ENCODE results near the gene EFCAB5. TPM values are rescaled to one million over a fixed set of nuclear protein-coding genes. Genes with fewer than 3 reads are reported as not detected.

EFCAB5 gene
- total RNA-seq, 1 experiment from 2014 or later, result 0.96 TPM

GRCh38 chr17:30095507-30096244 is 154.2 kb downstream of the EFCAB5 start:
- H3K4me1 Mint-ChIP-seq (ENCODE audit: insufficient read depth, unreplicated experiment), result peaks cover 14% of the 10 kb centered on the region
- H3K36me3 Mint-ChIP-seq (ENCODE audit: insufficient read depth, unreplicated experiment), result no peaks in the 10 kb centered on the region
- TF ChIP-seq, protein P1, sequence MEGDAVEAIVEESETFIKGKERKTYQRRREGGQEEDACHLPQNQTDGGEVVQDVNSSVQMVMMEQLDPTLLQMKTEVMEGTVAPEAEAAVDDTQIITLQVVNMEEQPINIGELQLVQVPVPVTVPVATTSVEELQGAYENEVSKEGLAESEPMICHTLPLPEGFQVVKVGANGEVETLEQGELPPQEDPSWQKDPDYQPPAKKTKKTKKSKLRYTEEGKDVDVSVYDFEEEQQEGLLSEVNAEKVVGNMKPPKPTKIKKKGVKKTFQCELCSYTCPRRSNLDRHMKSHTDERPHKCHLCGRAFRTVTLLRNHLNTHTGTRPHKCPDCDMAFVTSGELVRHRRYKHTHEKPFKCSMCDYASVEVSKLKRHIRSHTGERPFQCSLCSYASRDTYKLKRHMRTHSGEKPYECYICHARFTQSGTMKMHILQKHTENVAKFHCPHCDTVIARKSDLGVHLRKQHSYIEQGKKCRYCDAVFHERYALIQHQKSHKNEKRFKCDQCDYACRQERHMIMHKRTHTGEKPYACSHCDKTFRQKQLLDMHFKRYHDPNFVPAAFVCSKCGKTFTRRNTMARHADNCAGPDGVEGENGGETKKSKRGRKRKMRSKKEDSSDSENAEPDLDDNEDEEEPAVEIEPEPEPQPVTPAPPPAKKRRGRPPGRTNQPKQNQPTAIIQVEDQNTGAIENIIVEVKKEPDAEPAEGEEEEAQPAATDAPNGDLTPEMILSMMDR (IDR thresholded peaks at IDR 0.05; ENCODE audit: unreplicated experiment), result peak; percentile 31
- no peaks in the 10 kb centered on the region for H3K9me3 Mint-ChIP-seq (ENCODE audit: unreplicated experiment)
- ChIA-PET CTCF (interaction anchor here (0.5 to 10.1 kb wide), 21 partner anchors 9 to 984 kb away, joined by 3 to 112 read pairs (median 4); partner anchors contain the start of gene SSH2), POLR2A (interaction anchor here (0.6 to 1.0 kb wide), 3 partner anchors 9 to 455 kb away, joined by 3 to 5 read pairs (median 4); no protein-coding TSS in a partner anchor)
- DNase-seq (ENCODE audit: unreplicated experiment), result peak; percentile 71
- H3K4me3 Mint-ChIP-seq (ENCODE audit: unreplicated experiment), result no peak overlapping the region
- peak overlapping the region; percentile 71 for H3K27ac Mint-ChIP-seq (ENCODE audit: low read depth, unreplicated experiment)
- intact Hi-C loops (cut with micrococcal nuclease), result no loop called here
- no TSS peak for BruUV-seq (replicated peaks)
- peaks cover 22% of the 10 kb centered on the region for H3K27me3 Mint-ChIP-seq (ENCODE audit: insufficient read depth, unreplicated experiment)

DNA sequence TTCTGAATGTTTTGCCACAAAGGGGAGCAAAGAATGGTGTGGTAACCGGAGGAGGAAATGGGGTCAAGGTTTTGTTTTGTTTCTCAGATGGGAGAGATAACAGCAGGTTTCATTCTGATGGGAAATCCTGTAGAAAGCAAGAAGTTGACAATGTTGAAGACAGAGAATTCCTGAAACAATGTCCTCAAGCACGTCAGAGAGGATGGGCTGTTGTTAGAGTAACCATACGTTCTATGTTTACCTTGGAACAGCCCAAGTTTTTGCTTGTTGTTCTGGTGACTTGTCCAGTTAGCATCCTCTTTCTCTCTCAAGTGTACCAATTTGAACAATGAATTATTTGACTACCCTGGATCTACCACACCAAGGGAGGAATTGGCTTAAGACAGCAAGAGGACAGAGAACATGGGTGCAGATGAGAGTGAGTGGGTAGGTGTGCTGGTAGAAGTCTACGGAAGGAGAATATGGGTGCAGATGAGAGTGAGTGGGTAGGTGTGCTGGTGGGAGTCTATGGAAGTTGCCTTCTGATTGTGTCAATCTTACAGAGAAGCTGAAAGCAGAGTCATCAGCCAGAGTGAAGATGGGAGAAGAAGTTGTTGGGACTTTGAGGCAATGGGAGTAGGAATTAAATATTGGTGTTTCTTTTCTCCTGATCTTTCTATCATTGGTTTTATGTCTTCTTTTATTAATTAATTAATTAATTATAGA is 160.4 kb downstream of the EFCAB5 start:
- DNase-seq (ENCODE audit: unreplicated experiment), result no peak
- CTCF ChIA-PET, result interaction anchor here (5.7 kb wide), 1 partner anchor 8 kb away, joined by 70 read pairs; no protein-coding TSS in a partner anchor
- H3K27me3 Mint-ChIP-seq (ENCODE audit: insufficient read depth, unreplicated experiment), result peaks cover 10% of the 10 kb centered on the region
- H3K9me3 Mint-ChIP-seq (ENCODE audit: unreplicated experiment), result no peaks in the 10 kb centered on the region
- no peak overlapping the region for H3K27ac Mint-ChIP-seq (ENCODE audit: low read depth, unreplicated experiment)
- intact Hi-C loops (cut with micrococcal nuclease), result loop anchor here (10.0 kb wide), 1 partner anchor 623 kb away; no protein-coding TSS in a partner anchor
- POLR2A ChIA-PET, result interaction anchor here (0.6 to 1.2 kb wide), 3 partner anchors 13 to 89 kb away, joined by 3 read pairs; no protein-coding TSS in a partner anchor
- TF ChIP-seq, protein P1 (IDR thresholded peaks at IDR 0.05; ENCODE audit: unreplicated experiment), result no peak
- peaks cover 5% of the 10 kb centered on the region for H3K4me1 Mint-ChIP-seq (ENCODE audit: insufficient read depth, unreplicated experiment)
- BruUV-seq (replicated peaks), result no TSS peak
- no peaks in the 10 kb centered on the region for H3K36me3 Mint-ChIP-seq (ENCODE audit: insufficient read depth, unreplicated experiment)
- no peak overlapping the region for H3K4me3 Mint-ChIP-seq (ENCODE audit: unreplicated experiment)

DNA sequence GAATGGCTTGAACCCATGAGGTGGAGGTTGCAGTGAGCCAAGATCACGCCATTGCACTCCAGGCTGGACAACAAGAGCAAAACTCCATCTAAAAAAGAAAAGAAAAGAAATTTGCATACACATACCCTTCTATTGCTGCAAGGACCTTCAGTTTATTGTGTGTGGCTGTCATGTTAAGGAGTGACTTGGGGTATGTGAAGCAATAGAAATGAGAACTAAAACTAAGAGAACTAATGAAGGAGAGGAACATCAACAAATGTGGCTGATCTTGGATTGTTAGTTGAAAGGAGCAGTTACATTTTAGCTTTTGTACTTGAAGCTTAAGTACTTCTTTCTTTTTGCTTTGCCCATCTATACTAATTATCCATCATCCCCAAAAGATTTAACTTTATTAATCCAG is 162.5 kb downstream of the EFCAB5 start:
- H3K4me1 Mint-ChIP-seq (ENCODE audit: insufficient read depth, unreplicated experiment), result peaks cover 5% of the 10 kb centered on the region
- H3K9me3 Mint-ChIP-seq (ENCODE audit: unreplicated experiment), result no peaks in the 10 kb centered on the region
- POLR2A ChIA-PET, result interaction anchor here (0.5 to 2.8 kb wide), 5 partner anchors 10 to 742 kb away, joined by 3 to 24 read pairs (median 3); partner anchors contain the start of gene NSRP1
- H3K27me3 Mint-ChIP-seq (ENCODE audit: insufficient read depth, unreplicated experiment), result peaks cover 3% of the 10 kb centered on the region
- no peak overlapping the region for H3K27ac Mint-ChIP-seq (ENCODE audit: low read depth, unreplicated experiment)
- intact Hi-C loops (cut with micrococcal nuclease), result loop anchor here (1.0 to 10.0 kb wide), 3 partner anchors 133 to 621 kb away; no protein-coding TSS in a partner anchor
- CTCF ChIA-PET, result interaction anchor here (0.5 to 5.7 kb wide), 29 partner anchors 10 to 1174 kb away, joined by 3 to 70 read pairs (median 4); partner anchors contain the start of genes BLMH, NSRP1 and SLC6A4
- no TSS peak for BruUV-seq (replicated peaks)
- H3K36me3 Mint-ChIP-seq (ENCODE audit: insufficient read depth, unreplicated experiment), result no peaks in the 10 kb centered on the region
- TF ChIP-seq, protein P1 (IDR thresholded peaks at IDR 0.05; ENCODE audit: unreplicated experiment), result no peak
- H3K4me3 Mint-ChIP-seq (ENCODE audit: unreplicated experiment), result no peak overlapping the region
- no peak for DNase-seq (ENCODE audit: unreplicated experiment)

Measured in MCF 10A (cell line).